Liver (tissue), 10 donors: Measurements from ENCODE around the gene GDF11. TPM values are rescaled to one million over a fixed set of nuclear protein-coding genes. Genes with fewer than 3 reads are reported as not detected.

Experiments used
- DNase-seq: peaks from one replicate; pipeline ENCODE4 v3.0.0-alpha.2; 2017; ENCODE audit warnings: low spot score
- H3K27ac ChIP-seq, 2 donors: one replicate each; pipeline ENCODE4 v1.7.0; 2013; ENCODE audit warnings: inconsistent platforms in 2 of 2, low read length in 2 of 2, control low read depth in 1 of 2, low read depth in 1 of 2, mild to moderate bottlenecking in 1 of 2
- H3K27me3 ChIP-seq, 4 donors: one replicate each; pipeline versions ENCODE4 v1.6.1 to v1.7.0; 2013; ENCODE audit warnings: low read length in 3 of 4, inconsistent platforms in 1 of 4, mild to moderate bottlenecking in 1 of 4, moderate library complexity in 1 of 4; ENCODE audit not compliant: control insufficient read depth in 4 of 4, insufficient read depth in 4 of 4
- H3K36me3 ChIP-seq, 4 donors: one replicate each; pipeline versions ENCODE4 v1.6.1 to v1.7.0; 2013; ENCODE audit warnings: low read length in 3 of 4, mild to moderate bottlenecking in 3 of 4, low read depth in 1 of 4, moderate library complexity in 1 of 4; ENCODE audit not compliant: control insufficient read depth in 4 of 4, insufficient read depth in 3 of 4
- H3K4me1 ChIP-seq, 4 donors: one replicate each; pipeline versions ENCODE4 v1.6.1 to v1.7.0; 2013; ENCODE audit warnings: low read length in 3 of 4, mild to moderate bottlenecking in 3 of 4, moderate library complexity in 1 of 4; ENCODE audit not compliant: control insufficient read depth in 4 of 4, insufficient read depth in 4 of 4
- H3K4me3 ChIP-seq, 3 donors: one replicate each; pipeline versions ENCODE4 v1.6.1 to v1.7.0; 2013; ENCODE audit warnings: low read length in 3 of 3, control low read depth in 1 of 3, low read depth in 1 of 3, mild to moderate bottlenecking in 1 of 3
- H3K9ac ChIP-seq, 2 donors: one replicate each; pipeline ENCODE4 v1.7.0; 2013; ENCODE audit warnings: low read length in 2 of 2, mild to moderate bottlenecking in 2 of 2, moderate library complexity in 2 of 2, control low read depth in 1 of 2, low read depth in 1 of 2
- H3K9me3 ChIP-seq, 4 donors: one replicate each; pipeline versions ENCODE4 v1.6.1 to v1.7.0; 2013; ENCODE audit warnings: low read length in 3 of 4; ENCODE audit not compliant: control insufficient read depth in 4 of 4
- ATF3 ChIP-seq: IDR thresholded peaks from 2 replicates; pipeline ENCODE4 v1.6.1; 2016; ENCODE audit warnings: antibody characterized with exemption
- EGR1 ChIP-seq, 2 donors: IDR thresholded peaks; 2 replicates each; pipeline ENCODE4 v1.6.1; 2016 to 2018; ENCODE audit warnings: antibody characterized with exemption in 2 of 2, low read depth in 2 of 2
- FOXA1 ChIP-seq: IDR thresholded peaks from 2 replicates; pipeline ENCODE4 v1.6.1; 2016; ENCODE audit warnings: antibody characterized with exemption
- FOXA2 ChIP-seq: IDR thresholded peaks from 2 replicates; pipeline ENCODE4 v1.6.1; 2016; ENCODE audit warnings: antibody characterized with exemption
- GABPA ChIP-seq, 2 donors: IDR thresholded peaks in 1 of 2; conservative IDR thresholded peaks in 1 of 2; 2 replicates each; pipeline ENCODE4 v1.6.1; 2016; ENCODE audit warnings: antibody characterized with exemption in 2 of 2, mild to moderate bottlenecking in 1 of 2, moderate library complexity in 1 of 2
- HNF4A ChIP-seq, 2 donors: conservative IDR thresholded peaks; 2 replicates each; pipeline ENCODE4 v1.6.1; 2016; ENCODE audit warnings: antibody characterized with exemption in 2 of 2, mild to moderate bottlenecking in 2 of 2
- HNF4G ChIP-seq: IDR thresholded peaks from 2 replicates; pipeline ENCODE4 v1.6.1; 2016; ENCODE audit warnings: antibody characterized with exemption
- JUND ChIP-seq, 2 donors: IDR thresholded peaks; 2 replicates each; pipeline ENCODE4 v1.6.1; 2016; ENCODE audit warnings: antibody characterized with exemption in 2 of 2
- NR2F2 ChIP-seq: IDR thresholded peaks from 2 replicates; pipeline ENCODE4 v1.6.1; 2016; ENCODE audit warnings: antibody characterized with exemption
- RAD21 ChIP-seq, 2 donors: IDR thresholded peaks; 2 replicates each; pipeline ENCODE4 v1.6.1; 2016; ENCODE audit warnings: antibody characterized with exemption in 2 of 2, mild to moderate bottlenecking in 2 of 2
- RXRA ChIP-seq, 2 donors: IDR thresholded peaks; 2 replicates each; pipeline ENCODE4 v1.6.1; 2017 to 2018; ENCODE audit warnings: antibody characterized with exemption in 2 of 2, mild to moderate bottlenecking in 1 of 2
- SP1 ChIP-seq: IDR thresholded peaks from 2 replicates; pipeline ENCODE4 v1.6.1; 2018; ENCODE audit warnings: antibody characterized with exemption, mild to moderate bottlenecking
- TAF1 ChIP-seq: conservative IDR thresholded peaks from 2 replicates; pipeline ENCODE4 v1.6.1; 2016; ENCODE audit warnings: antibody characterized with exemption, mild to moderate bottlenecking
- WGBS: extraction: QIAGEN DNeasy Blood & Tissue Kit; methylation state at CpG from one replicate; pipeline ENCODE4 v1.1.7; 2013; 5-methylcytosine and 5-hydroxymethylcytosine counted together
- polyA plus RNA-seq, 2 donors: library from polyadenylated mRNA; stranded (reverse) in 1 of 2; unstranded in 1 of 2; fragments of 200-250 nt in 1 of 2; fragments of >200 nt in 1 of 2; fragmentation: Nextera tagmentation in 1 of 2; extraction: Ambion mirVana in 1 of 2; gene quantifications; one replicate each; pipeline versions ENCODE4 v1.2.1 to v1.2.3, GENCODE V29; 2013 to 2015
- small RNA-seq: library from RNA; depleted of rRNA; stranded (forward); fragments of <200 nt; gene quantifications from one replicate; pipeline ENCODE3, GENCODE V24; 2014
- total RNA-seq, 2 donors: library from RNA; depleted of rRNA; stranded (reverse); fragments of >200 nt; gene quantifications; one replicate each; pipeline ENCODE4 v1.2.3, GENCODE V29; 2014
- TF ChIP-seq, protein P1 (sequence below): IDR thresholded peaks from 2 replicates; pipeline ENCODE4 v1.6.1; 2016; ENCODE audit warnings: antibody characterized with exemption
- TF ChIP-seq, protein P2 (sequence below): IDR thresholded peaks from 2 replicates; pipeline ENCODE4 v1.6.1; 2016; ENCODE audit warnings: antibody characterized with exemption
- TF ChIP-seq, protein P3 (sequence below): fragments of 150-350 bp; IDR thresholded peaks from 2 replicates; pipeline ENCODE4 v1.5.1; 2017; ENCODE audit warnings: improper control_type of control experiment, low read depth, low read length; ENCODE audit not compliant: missing input control
- donor health status: healthy.
- donor health status: healthy.
- donor health status: healthy.
- donor health status: healthy.
- donor health status: healthy.

The GDF11 gene
- total and polyA plus RNA-seq, 4 donors = 0.40 to 5.0 (median 0.70) TPM

DNA sequence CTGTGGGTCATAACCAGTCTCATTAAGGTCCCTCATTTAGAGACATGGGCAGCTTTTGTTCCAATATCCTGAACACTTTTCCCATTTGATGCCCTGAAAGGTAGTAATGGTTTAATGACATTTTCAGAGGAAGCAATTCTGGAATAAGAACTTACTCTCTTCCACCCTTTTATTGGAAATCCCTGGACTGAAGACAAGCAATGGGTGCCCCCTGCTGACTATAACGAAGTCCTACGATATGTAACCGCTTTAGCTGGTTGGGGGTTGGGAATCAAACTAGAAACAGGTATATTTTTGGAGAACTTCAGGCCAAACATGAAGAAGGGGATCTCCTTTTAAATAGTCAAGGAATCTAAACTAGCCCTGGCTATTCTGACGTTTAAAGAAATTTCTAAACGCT lies 54.1 kb downstream of the GDF11 start:
- WGBS = 64% methylated on average over 5 of the region's 5 CpGs
- peaks cover 5 to 64% (median 59%) of the 10 kb centered on the region in 4 donors for H3K36me3 ChIP-seq
- no peak for DNase-seq
- H3K4me1 ChIP-seq = no peaks in the 10 kb centered on the region
- H3K27me3 ChIP-seq = no peaks in the 10 kb centered on the region
- no peaks in the 10 kb centered on the region for H3K9me3 ChIP-seq
- H3K27ac ChIP-seq = no peak overlapping the region
- TF ChIP-seq NR2F2 (no peak), HNF4G (no peak), ATF3 (no peak), GABPA (IDR thresholded peaks at IDR 0.05 in 1 of 2, conservative IDR thresholded peaks at IDR 0.05 in 1 of 2) (no peak), RXRA (IDR thresholded peaks at IDR 0.05) (no peak), RAD21 (IDR thresholded peaks at IDR 0.05) (peak; percentile 71 to 78), FOXA1 (no peak), FOXA2 (no peak)
- TF ChIP-seq, protein P1, sequence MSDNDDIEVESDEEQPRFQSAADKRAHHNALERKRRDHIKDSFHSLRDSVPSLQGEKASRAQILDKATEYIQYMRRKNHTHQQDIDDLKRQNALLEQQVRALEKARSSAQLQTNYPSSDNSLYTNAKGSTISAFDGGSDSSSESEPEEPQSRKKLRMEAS = no peak
- TF ChIP-seq, protein P2, sequence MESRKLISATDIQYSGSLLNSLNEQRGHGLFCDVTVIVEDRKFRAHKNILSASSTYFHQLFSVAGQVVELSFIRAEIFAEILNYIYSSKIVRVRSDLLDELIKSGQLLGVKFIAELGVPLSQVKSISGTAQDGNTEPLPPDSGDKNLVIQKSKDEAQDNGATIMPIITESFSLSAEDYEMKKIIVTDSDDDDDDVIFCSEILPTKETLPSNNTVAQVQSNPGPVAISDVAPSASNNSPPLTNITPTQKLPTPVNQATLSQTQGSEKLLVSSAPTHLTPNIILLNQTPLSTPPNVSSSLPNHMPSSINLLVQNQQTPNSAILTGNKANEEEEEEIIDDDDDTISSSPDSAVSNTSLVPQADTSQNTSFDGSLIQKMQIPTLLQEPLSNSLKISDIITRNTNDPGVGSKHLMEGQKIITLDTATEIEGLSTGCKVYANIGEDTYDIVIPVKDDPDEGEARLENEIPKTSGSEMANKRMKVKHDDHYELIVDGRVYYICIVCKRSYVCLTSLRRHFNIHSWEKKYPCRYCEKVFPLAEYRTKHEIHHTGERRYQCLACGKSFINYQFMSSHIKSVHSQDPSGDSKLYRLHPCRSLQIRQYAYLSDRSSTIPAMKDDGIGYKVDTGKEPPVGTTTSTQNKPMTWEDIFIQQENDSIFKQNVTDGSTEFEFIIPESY = no peak
- TF ChIP-seq, protein P3, sequence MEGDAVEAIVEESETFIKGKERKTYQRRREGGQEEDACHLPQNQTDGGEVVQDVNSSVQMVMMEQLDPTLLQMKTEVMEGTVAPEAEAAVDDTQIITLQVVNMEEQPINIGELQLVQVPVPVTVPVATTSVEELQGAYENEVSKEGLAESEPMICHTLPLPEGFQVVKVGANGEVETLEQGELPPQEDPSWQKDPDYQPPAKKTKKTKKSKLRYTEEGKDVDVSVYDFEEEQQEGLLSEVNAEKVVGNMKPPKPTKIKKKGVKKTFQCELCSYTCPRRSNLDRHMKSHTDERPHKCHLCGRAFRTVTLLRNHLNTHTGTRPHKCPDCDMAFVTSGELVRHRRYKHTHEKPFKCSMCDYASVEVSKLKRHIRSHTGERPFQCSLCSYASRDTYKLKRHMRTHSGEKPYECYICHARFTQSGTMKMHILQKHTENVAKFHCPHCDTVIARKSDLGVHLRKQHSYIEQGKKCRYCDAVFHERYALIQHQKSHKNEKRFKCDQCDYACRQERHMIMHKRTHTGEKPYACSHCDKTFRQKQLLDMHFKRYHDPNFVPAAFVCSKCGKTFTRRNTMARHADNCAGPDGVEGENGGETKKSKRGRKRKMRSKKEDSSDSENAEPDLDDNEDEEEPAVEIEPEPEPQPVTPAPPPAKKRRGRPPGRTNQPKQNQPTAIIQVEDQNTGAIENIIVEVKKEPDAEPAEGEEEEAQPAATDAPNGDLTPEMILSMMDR = peak; percentile 30
- no peak overlapping the region for H3K4me3 ChIP-seq
- no peak overlapping the region for H3K9ac ChIP-seq

GRCh38 chr12:55797550-55797949 lies 54.6 kb downstream of the GDF11 start:
- H3K4me1 ChIP-seq = no peaks in the 10 kb centered on the region
- no peak overlapping the region for H3K4me3 ChIP-seq
- H3K36me3 ChIP-seq = peaks cover 5 to 68% (median 60%) of the 10 kb centered on the region in 4 donors
- H3K9ac ChIP-seq = no peak overlapping the region
- no peak overlapping the region for H3K27ac ChIP-seq
- H3K27me3 ChIP-seq = no peaks in the 10 kb centered on the region
- H3K9me3 ChIP-seq = no peaks in the 10 kb centered on the region
- DNase-seq = no peak
- TF ChIP-seq GABPA (IDR thresholded peaks at IDR 0.05 in 1 of 2, conservative IDR thresholded peaks at IDR 0.05 in 1 of 2) (no peak), JUND (IDR thresholded peaks at IDR 0.05) (no peak), SP1 (no peak), EGR1 (IDR thresholded peaks at IDR 0.05; ENCODE audit: low read depth in 2 of 2) (no peak), FOXA1 (no peak), TAF1 (no peak), NR2F2 (no peak), HNF4G (no peak), HNF4A (conservative IDR thresholded peaks at IDR 0.05) (no peak), FOXA2 (no peak), RXRA (IDR thresholded peaks at IDR 0.05) (no peak)
- TF ChIP-seq, protein P3 = no peak
- TF ChIP-seq, protein P1 = no peak
- 89% methylated on average over 4 of the region's 4 CpGs for WGBS

Small RNA genes lying within 50 kb of the gene (small RNA-seq; reads per million reads assigned to genes)
- gene AC009779.1 (not detected), gene RF00017 (not detected)

Other genes starting within 250 kb of the GDF11 start
- not detected for gene OR6C4, start 193.5 kb upstream of the GDF11 start, total RNA-seq
- gene OR6C4, start 193.5 kb upstream of the GDF11 start, polyA plus RNA-seq = not detected
- gene OR2AP1, start 170.7 kb upstream of the GDF11 start, total RNA-seq = not detected
- not detected for gene OR2AP1, start 170.7 kb upstream of the GDF11 start, polyA plus RNA-seq
- not detected for gene OR10P1, start 106.2 kb upstream of the GDF11 start, total RNA-seq
- gene OR10P1, start 106.2 kb upstream of the GDF11 start, polyA plus RNA-seq = not detected
- gene ITGA7, start 35.2 kb upstream of the GDF11 start, total RNA-seq = 1 to 10 TPM in 1 of 2 donors, under 1 TPM in 1; 0.98 to 3.8 TPM
- gene ITGA7, start 35.2 kb upstream of the GDF11 start, polyA plus RNA-seq = 1 to 10 TPM; 2.8 to 4.9 TPM
- 10 to 100 TPM; 43.7 to 79.6 TPM for gene BLOC1S1, start 27.1 kb upstream of the GDF11 start, total RNA-seq
- 100 to 1,000 TPM; 150 TPM for gene BLOC1S1, start 27.1 kb upstream of the GDF11 start, polyA plus RNA-seq
- gene RDH5, start 22.7 kb upstream of the GDF11 start, total RNA-seq = 10 to 100 TPM in 1 of 2 donors, 1 to 10 TPM in 1; 9.2 to 21.8 TPM
- gene RDH5, start 22.7 kb upstream of the GDF11 start, polyA plus RNA-seq = 10 to 100 TPM; 36.6 to 61.7 TPM
- 100 to 1,000 TPM; 185 to 373 TPM for gene CD63, start 14.1 kb upstream of the GDF11 start, total RNA-seq
- 100 to 1,000 TPM; 328 to 348 TPM for gene CD63, start 14.1 kb upstream of the GDF11 start, polyA plus RNA-seq
- 10 to 100 TPM; 19.1 to 29.5 TPM for gene SARNP, start 74.6 kb downstream of the GDF11 start, total RNA-seq
- 10 to 100 TPM; 21.7 to 34.2 TPM for gene SARNP, start 74.6 kb downstream of the GDF11 start, polyA plus RNA-seq
- 10 to 100 TPM; 12.8 to 13.1 TPM for gene ORMDL2, start 74.9 kb downstream of the GDF11 start, total RNA-seq
- gene ORMDL2, start 74.9 kb downstream of the GDF11 start, polyA plus RNA-seq = 10 to 100 TPM; 35.7 to 54.2 TPM
- 10 to 100 TPM; 15.4 to 22.0 TPM for gene DNAJC14, start 86.5 kb downstream of the GDF11 start, total RNA-seq
- gene DNAJC14, start 86.5 kb downstream of the GDF11 start, polyA plus RNA-seq = 10 to 100 TPM in 1 of 2 donors, 1 to 10 TPM in 1; 4.8 to 11.9 TPM
- 1 to 10 TPM; 1.1 TPM for gene MMP19, start 99.8 kb downstream of the GDF11 start, total RNA-seq
- 1 to 10 TPM; 1.6 to 2.4 TPM for gene MMP19, start 99.8 kb downstream of the GDF11 start, polyA plus RNA-seq
- gene PYM1, start 184.8 kb downstream of the GDF11 start, total RNA-seq = 10 to 100 TPM; 16.7 to 21.0 TPM
- 10 to 100 TPM; 21.6 to 29.4 TPM for gene PYM1, start 184.8 kb downstream of the GDF11 start, polyA plus RNA-seq
- 10 to 100 TPM in 1 of 2 donors, 1 to 10 TPM in 1; 6.9 to 10.5 TPM for gene DGKA, start 188.0 kb downstream of the GDF11 start, total RNA-seq
- 1 to 10 TPM; 2.1 to 3.3 TPM for gene DGKA, start 188.0 kb downstream of the GDF11 start, polyA plus RNA-seq
- 1 to 10 TPM; 1.1 to 4.5 TPM for gene PMEL, start 222.9 kb downstream of the GDF11 start, total RNA-seq
- 1 to 10 TPM; 2.1 to 2.7 TPM for gene PMEL, start 222.9 kb downstream of the GDF11 start, polyA plus RNA-seq
- gene CDK2, start 223.7 kb downstream of the GDF11 start, total RNA-seq = 10 to 100 TPM in 1 of 2 donors, 1 to 10 TPM in 1; 8.6 to 22.6 TPM
- gene CDK2, start 223.7 kb downstream of the GDF11 start, polyA plus RNA-seq = 1 to 10 TPM; 5.1 to 7.3 TPM
- gene RAB5B, start 231.0 kb downstream of the GDF11 start, total RNA-seq = 10 to 100 TPM; 40.7 to 44.0 TPM
- 10 to 100 TPM; 20.7 to 36.0 TPM for gene RAB5B, start 231.0 kb downstream of the GDF11 start, polyA plus RNA-seq